HG02623 (cell line): ENCODE results near the gene ALDH1A3.

Source experiments
- ATAC-seq: cut with Tn5 transposase; IDR thresholded peaks from one replicate; pipeline ENCODE4 v1.9.1; 2021; ENCODE audit warnings: moderate library complexity; ENCODE audit not compliant: unreplicated experiment

Gene ALDH1A3

GRCh38 chr15:100900795-100901169 is 21.2 kb downstream of the ALDH1A3 start:
- no peak for ATAC-seq

DNA sequence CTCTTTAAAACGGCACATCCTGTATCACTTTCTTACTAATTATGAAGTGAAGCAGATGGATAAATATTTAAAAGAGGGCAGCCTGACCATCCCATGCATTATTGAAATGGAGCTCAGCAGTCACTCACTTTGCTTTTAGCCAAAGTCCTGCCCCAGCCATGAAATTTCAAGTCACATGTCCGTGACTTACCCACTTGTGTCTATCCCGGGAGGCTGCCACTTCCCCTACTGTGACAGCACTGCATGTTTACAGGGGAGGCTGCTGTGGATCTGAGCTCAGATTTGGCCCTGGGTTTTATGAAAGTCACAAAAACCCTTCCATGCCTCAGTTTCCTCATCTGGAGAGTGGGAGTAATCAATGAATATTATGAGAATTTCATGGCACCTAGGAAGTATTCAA is 21.7 kb downstream of the ALDH1A3 start:
- ATAC-seq = no peak

GRCh38 chr15:100901702-100902435 is 22.2 kb downstream of the ALDH1A3 start:
- no peak for ATAC-seq

DNA sequence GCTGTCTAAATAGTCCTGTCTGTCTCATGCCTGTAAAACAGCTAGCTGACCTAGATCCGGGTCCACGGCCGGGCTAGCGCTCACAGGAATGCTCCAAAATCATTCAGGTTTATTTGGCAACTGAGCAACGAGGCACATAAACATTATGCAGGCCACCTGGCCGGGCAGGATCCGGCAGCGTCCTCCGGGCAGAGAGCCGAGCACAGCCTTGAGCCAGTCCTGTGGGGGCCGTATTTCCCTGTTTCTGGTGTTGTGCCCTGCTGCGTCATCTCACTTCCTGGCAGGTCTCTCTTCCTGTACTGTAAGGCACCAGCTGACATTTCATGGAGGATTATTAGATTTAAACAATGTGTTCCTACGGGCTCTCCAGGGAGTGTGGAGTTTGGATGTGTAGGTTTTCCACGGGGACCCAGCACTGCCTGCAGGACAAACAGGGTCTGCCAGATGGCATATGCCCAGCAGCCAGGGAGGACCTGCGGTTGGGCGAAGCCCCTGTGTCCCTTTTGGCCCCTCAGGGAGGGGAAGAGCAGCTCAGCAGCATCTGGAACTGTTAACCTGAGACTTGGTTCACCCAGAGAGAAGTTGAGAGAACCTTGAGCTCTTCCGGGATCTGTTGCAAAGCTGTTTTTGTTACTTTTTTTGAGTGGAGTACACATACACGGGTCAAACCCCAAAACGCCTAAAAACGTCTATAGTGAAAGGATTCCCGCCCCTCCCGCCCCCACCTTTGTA is 23.0 kb downstream of the ALDH1A3 start:
- ATAC-seq = no peak

- ATAC-seq = no peak
Observed at GRCh38 chr15:100903168-100903554, 23.5 kb downstream of the ALDH1A3 start.

DNA sequence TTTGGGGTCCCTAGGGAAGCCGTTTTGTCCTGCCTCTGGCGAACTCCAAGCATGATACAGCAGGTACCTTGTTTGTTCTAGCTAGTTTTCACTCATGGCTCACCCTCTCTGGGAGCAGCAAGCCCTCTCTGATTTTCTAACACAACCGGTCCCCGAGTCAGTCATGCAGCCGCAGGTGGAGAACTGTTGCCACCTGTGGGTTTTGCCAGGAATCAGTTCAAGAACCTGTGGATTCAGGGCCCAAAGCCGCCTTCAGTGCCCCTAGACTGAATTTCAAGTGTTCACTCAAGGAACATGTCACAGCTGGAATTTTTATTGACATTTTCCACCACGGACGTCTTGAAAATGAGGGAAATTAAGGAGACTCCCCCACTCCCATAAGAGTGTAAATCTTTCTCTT is 26.2 kb downstream of the ALDH1A3 start:
- ATAC-seq = no peak

DNA sequence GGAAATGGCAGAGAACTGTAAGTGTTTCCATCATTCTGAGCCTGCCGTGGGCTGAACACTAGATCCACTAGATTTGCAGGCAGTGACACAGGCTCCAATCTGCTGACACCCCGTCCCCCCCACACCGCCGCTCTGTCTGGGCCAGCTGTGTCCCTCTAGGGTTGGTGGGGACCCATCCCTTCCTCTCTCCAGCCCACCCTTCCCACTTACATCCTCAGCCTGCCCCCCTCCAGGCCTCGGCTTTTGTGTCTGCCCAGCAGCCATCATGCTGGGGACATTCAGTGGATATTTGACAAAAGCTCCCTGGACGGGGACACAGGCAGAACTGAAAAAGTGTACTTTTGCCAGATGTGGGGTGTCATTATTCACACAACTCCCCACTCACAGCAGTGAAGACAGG is 28.8 kb downstream of the ALDH1A3 start:
- ATAC-seq = no peak

- no peak for ATAC-seq
Observed at GRCh38 chr15:100909565-100909964, 29.9 kb downstream of the ALDH1A3 start.

DNA sequence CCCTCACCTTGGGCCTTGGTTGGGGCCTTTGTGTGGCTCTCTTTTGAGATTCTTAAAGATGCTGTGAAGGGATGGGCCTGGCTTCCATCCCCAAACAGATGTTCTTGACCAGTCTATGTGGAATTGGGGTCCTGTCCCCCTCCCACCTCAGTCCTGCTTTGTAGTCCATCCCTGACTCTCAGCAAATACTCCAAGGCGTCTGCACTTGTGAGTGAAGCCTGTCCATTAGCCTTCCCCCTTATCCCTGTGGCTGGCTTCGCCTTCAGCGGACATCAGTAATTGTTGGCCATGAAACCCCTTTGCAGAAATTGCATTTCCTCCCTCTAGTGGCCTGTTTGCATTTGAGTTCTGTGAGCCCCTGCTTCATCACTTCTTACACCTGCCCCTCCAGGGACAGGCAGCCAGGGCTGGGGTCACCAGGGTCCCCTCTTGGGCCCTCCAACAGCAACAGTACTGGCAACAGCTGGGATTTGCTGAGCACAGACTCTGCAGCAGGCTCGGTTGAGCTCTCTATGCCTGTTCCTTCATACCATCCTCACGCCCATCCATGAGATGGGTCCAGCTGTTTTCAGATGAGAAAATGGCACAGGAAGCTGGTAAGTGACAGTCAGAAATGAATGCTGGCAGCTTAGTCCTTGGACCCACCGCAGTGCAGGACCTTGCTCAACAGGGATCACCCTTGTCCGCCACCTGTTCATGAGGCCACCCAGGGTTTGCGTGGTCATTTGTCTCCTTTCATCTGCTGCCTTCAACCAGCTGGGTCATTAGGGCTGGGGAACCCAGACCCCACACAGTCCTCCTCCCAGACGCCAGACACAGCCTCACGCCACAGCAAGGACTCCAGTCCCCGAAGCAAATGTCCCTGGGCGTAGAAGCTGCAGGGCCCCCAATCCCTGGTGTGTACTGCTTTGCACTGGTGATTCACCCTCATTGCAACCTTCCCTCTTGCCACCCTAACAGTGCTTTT is 30.6 kb downstream of the ALDH1A3 start:
- no peak for ATAC-seq

GRCh38 chr15:100911086-100911485 is 31.5 kb downstream of the ALDH1A3 start:
- no peak for ATAC-seq

DNA sequence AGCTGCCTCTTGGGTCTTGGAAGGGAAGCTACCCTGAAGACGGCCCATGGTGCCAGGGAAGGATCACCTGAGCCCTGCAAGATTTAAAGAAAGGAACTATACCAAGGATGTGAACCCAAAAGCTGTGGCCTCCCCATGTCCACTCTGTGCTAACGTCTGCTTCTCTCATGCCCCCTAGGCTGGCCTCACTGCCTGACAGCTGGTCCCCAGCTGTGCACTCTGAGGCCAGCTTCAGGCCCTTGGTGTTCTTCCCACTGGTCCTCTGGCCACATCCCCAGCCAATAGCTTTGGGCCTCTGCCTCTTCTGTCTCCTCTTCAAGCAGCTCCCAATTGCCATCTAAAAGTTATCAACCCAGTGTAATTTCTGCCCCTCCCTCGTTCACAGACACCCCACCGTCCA is 34.3 kb downstream of the ALDH1A3 start:
- ATAC-seq = no peak

- no peak for ATAC-seq
Observed at GRCh38 chr15:100914876-100915275, 35.2 kb downstream of the ALDH1A3 start.

- ATAC-seq = peak; percentile 63
Observed at GRCh38 chr15:100918034-100918689, 38.5 kb downstream of the ALDH1A3 start.

DNA sequence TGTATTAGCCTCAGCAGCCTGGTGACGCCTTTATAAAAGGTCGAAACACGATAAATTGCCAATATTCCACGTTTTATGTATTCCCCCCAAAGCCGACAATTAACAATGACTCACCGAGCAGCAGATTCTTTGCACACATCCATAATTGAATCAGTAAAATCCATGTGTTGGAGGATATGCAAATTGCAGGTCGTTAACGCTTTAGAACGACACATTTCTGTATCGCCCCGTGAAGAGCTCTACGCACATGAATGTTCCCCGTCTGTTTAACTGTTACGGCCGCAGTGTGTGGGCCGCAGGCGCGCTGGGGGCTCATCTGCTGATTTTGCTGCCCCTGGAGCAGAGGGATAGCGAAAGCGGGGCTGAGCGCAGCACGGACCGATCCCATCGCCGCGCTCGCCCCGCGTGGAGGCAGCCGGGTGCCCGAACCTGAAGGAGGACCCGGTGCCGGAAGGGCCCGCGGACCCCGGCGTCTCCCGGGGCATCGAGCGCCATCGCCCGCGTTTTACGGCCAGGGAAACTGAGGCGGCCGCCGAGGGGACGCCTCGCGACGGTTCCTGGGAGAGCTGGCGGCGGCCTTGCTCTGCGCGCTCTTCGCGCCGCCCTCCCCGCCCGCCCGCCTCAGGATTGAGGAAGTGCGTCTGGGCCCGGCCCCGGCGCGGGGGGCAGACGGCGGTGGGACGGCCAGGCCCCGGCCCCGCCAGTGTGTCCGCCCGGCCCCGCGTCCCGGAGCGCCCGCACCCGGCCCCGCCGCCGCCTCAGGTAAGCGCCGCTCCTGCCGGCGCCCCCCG is 39.3 kb downstream of the ALDH1A3 start, which contains the start of gene LRRK1:
TSS of gene LRRK1 (plus strand) at position 668 of the 791 bp plus-strand sequence. CDS start 5,276 bp downstream, outside the sequence.
- ATAC-seq = peak; percentile 23

GRCh38 chr15:100919481-100920405 is 40.1 kb downstream of the ALDH1A3 start:
- ATAC-seq = peak; percentile 4

- no peak for ATAC-seq
Observed at GRCh38 chr15:100920516-100921135, 41.0 kb downstream of the ALDH1A3 start.

DNA sequence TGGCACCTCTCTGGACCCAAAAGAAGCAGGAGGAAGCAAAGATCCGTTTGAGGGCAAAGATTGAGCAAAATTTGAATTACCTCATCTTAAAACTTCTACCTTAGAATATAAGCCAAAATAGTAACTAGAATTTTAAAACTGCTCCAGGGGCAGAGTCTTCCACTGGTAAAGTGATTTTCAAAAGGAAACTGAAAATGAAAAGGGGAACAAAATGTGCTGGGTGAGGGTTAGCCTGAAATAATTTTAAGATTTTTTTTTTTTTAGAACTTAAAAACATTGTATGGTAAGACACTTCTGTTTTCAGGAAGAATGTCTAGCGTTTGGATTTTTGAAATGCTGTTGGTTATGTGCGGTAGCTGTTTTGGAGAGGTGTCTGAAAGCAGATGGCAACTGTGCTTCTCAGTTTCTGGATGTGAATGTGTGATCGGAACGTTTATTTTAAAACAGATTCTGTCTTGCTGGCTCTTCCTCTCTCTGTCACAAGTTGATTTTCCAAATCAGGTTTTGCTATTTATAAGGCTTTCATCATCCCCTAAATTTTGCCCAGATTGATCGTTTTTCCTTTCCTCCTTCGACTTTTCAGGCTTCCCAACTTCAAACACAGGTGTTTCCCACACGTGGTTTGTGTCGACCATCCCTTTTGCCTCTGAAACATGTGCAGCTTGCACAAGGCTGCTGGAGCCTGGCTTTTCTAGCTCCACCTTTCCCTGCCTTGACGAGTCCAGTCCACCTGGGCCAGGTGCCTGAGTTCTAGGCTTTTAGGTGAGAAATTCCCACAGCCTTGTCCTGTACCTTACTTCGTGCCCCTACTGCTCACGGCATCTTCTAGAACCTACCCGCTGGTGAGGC is 42.8 kb downstream of the ALDH1A3 start:
- no peak for ATAC-seq
